Testis (tissue), 3 donors: ENCODE results near the gene SAT2. TPM values are rescaled to one million over a fixed set of nuclear protein-coding genes. Genes with fewer than 3 reads are reported as not detected.

Source experiments
- DNase-seq: peaks from one replicate; pipeline ENCODE4 v3.0.0-alpha.2; 2019
- H3K27ac ChIP-seq, 2 donors: fragments of 200-600 bp; sonication (generic); one replicate each; pipeline ENCODE4 v1.5.1; 2019
- H3K27me3 ChIP-seq: fragments of 200-600 bp; sonication (generic); one replicate; pipeline ENCODE4 v1.5.1; 2019
- H3K36me3 ChIP-seq: fragments of 200-600 bp; sonication (generic); one replicate; pipeline ENCODE4 v1.5.1; 2017; ENCODE audit warnings: low read depth; ENCODE audit errors: missing control alignments
- H3K4me1 ChIP-seq: fragments of 200-600 bp; sonication (generic); one replicate; pipeline ENCODE4 v1.5.1; 2019
- H3K4me3 ChIP-seq, 2 donors: fragments of 200-600 bp; sonication (generic); one replicate each; pipeline ENCODE4 v1.5.1; 2017 to 2019
- H3K9me3 ChIP-seq: fragments of 200-600 bp; sonication (generic); one replicate; pipeline ENCODE4 v1.5.1; 2017
- CTCF ChIP-seq, 3 experiments: fragments of 450-650 bp in 2 of 3; fragments of 200-600 bp in 1 of 3; sonication (generic) in 1 of 3; IDR thresholded peaks; one replicate each; pipeline ENCODE4 v1.5.1; 2016 to 2019; ENCODE audit warnings: antibody characterized with exemption in 3 of 3, mild to moderate bottlenecking in 2 of 3, moderate library complexity in 1 of 3
- POLR2A ChIP-seq: fragments of 450-650 bp; IDR thresholded peaks from one replicate; pipeline ENCODE4 v1.6.1; 2017; ENCODE audit warnings: antibody characterized with exemption, mild to moderate bottlenecking, moderate library complexity
- WGBS, 2 donors: methylation state at CpG; one replicate each; pipeline ENCODE4 v1.1.5; 2018; 5-methylcytosine and 5-hydroxymethylcytosine counted together
- intact Hi-C: fragments of 100-400 bp; cut with DNase I; formaldehyde crosslinking; loops from one replicate; pipeline ENCODE4 v1.15.1; 2023; ENCODE audit warnings: low total_unique reads
- polyA plus RNA-seq: library from polyadenylated mRNA; stranded (reverse); fragments of 350-450 nt; fragmentation: Illumina TruSeq; extraction: RNeasy Lipid Tissue Mini Kit (QIAGEN cat#74804); gene quantifications from one replicate; pipeline ENCODE4 v1.2.3, GENCODE V29; 2014; ENCODE audit warnings: low read depth, low replicate concordance; ENCODE audit not compliant: insufficient read depth
- total RNA-seq, 2 donors: library from RNA; depleted of rRNA; stranded (reverse); fragments of >200 nt; gene quantifications; one replicate each; pipeline ENCODE4 v1.2.3, GENCODE V29; 2016

Gene SAT2
- total and polyA plus RNA-seq, 3 donors from 2014 or later, result 108 to 128 (median 112) TPM

GRCh38 chr17:7668482-7668881 is 40.9 kb upstream of the SAT2 start:
- H3K9me3 ChIP-seq, result no peaks in the 10 kb centered on the region
- no peak for DNase-seq
- no peaks in the 10 kb centered on the region for H3K27me3 ChIP-seq
- H3K4me3 ChIP-seq, result no peak overlapping the region
- TF ChIP-seq POLR2A, result no peak
- 89 to 92% methylated on average over 7 of the region's 7 CpGs for WGBS, 2 donors
- H3K36me3 ChIP-seq, result no peaks in the 10 kb centered on the region
- no peak overlapping the region for H3K27ac ChIP-seq
- intact Hi-C loops, result no loop called here
- H3K4me1 ChIP-seq, result no peaks in the 10 kb centered on the region

- Histone ChIP-seq H3K27ac (no peak overlapping the region), H3K27me3 (no peaks in the 10 kb centered on the region)
Measured at GRCh38 chr17:7667656-7668406, 40.2 kb upstream of the SAT2 start.

GRCh38 chr17:7656958-7657609 is 29.5 kb upstream of the SAT2 start:
- Histone ChIP-seq H3K36me3 (no peaks in the 10 kb centered on the region), H3K27ac (no peak overlapping the region), H3K27me3 (no peaks in the 10 kb centered on the region), H3K4me1 (no peaks in the 10 kb centered on the region), H3K9me3 (no peaks in the 10 kb centered on the region), H3K4me3 (no peak overlapping the region)
- intact Hi-C loops, result no loop called here
- TF ChIP-seq POLR2A (no peak), CTCF (IDR thresholded peaks at IDR 0.05) (no peak)
- WGBS, 2 donors, result 48 to 49% methylated on average over 10 of the region's 10 CpGs
- DNase-seq, result peak; percentile 58

More at GRCh38 chr17:7667656-7668406, 40.2 kb upstream of the SAT2 start:
- 57 to 73% methylated on average over 6 to 10 of the region's 10 CpGs for WGBS, 2 donors
- no peaks in the 10 kb centered on the region for H3K4me1 ChIP-seq
- no peaks in the 10 kb centered on the region for H3K36me3 ChIP-seq
- H3K4me3 ChIP-seq, result no peak overlapping the region
- TF ChIP-seq CTCF (IDR thresholded peaks at IDR 0.05) (no peak), POLR2A (no peak)
- DNase-seq, result no peak
- no peaks in the 10 kb centered on the region for H3K9me3 ChIP-seq
- intact Hi-C loops, result no loop called here

GRCh38 chr17:7655541-7655840 is 27.9 kb upstream of the SAT2 start:
- Histone ChIP-seq H3K27me3 (no peaks in the 10 kb centered on the region), H3K27ac (no peak overlapping the region), H3K4me1 (peaks cover 9% of the 10 kb centered on the region), H3K4me3 (no peak overlapping the region), H3K9me3 (no peaks in the 10 kb centered on the region), H3K36me3 (no peaks in the 10 kb centered on the region)
- 89 to 91% methylated on average over 17 of the region's 17 CpGs for WGBS, 2 donors
- intact Hi-C loops, result no loop called here
- TF ChIP-seq CTCF (IDR thresholded peaks at IDR 0.05) (no peak), POLR2A (no peak)
- no peak for DNase-seq

- H3K27me3 ChIP-seq, result no peaks in the 10 kb centered on the region
- no peaks in the 10 kb centered on the region for H3K9me3 ChIP-seq
- WGBS, 2 donors, result 64 to 71% methylated on average over 16 of the region's 16 CpGs
- no peak overlapping the region for H3K27ac ChIP-seq
- no peak for DNase-seq
- H3K4me1 ChIP-seq, result peaks cover 12% of the 10 kb centered on the region
- no peaks in the 10 kb centered on the region for H3K36me3 ChIP-seq
- intact Hi-C loops, result no loop called here
- TF ChIP-seq CTCF (IDR thresholded peaks at IDR 0.05), result no peak
- TF ChIP-seq POLR2A, result no peak
- no peak overlapping the region for H3K4me3 ChIP-seq
Measured at GRCh38 chr17:7654832-7655540, 27.4 kb upstream of the SAT2 start.
